ENCODE results near the gene KLHL13.

DNA sequence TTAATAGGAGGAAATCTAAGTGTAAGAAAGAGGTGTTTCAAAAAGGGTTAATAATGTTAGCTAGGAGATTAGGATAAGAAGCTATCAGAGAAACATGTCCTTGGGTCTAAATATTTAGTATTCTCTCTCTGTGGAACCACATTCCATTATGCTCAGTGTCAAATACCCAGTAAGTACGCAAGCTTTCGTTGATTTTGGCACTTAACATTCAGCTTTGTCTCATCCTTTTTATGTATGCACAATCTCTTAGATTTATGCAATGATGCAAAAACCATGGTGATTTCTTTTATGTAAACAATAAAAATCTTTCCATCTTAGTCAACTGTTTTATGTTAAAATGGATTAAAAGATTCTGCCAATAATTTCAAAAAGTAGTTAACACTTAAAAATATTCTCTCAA is 129.2 kb downstream of the KLHL13 start:
- TF ChIP-seq ZNF384 (IDR thresholded peaks at IDR 0.05): no peak
- no peak for TF ChIP-seq ARNT (IDR thresholded peaks at IDR 0.05)
- no peak for TF ChIP-seq SUZ12 (IDR thresholded peaks at IDR 0.05)
- TF ChIP-seq LEF1 (IDR thresholded peaks at IDR 0.05; ENCODE audit: borderline replicate concordance): no peak
- no peak for TF ChIP-seq L3MBTL2 (conservative IDR thresholded peaks at IDR 0.05)
- no peak for TF ChIP-seq BHLHE40 (IDR thresholded peaks at IDR 0.05; ENCODE audit: borderline replicate concordance)
- TF ChIP-seq FOXM1 (IDR thresholded peaks at IDR 0.05; ENCODE audit: borderline replicate concordance): no peak
- TF ChIP-seq FOXK2 (IDR thresholded peaks at IDR 0.05): no peak

Data from HEK293T (cell line).